HuH-7.5 (cell line): ENCODE results near the gene CUBN.
A peak's percentile ranks its signal among the peaks of the same experiment; 100 is the strongest.

ENCODE experiments used
- DNase-seq: peaks from one replicate; pipeline ENCODE4 v3.0.0; 2011; ENCODE audit warnings: low spot score

The CUBN gene

DNA sequence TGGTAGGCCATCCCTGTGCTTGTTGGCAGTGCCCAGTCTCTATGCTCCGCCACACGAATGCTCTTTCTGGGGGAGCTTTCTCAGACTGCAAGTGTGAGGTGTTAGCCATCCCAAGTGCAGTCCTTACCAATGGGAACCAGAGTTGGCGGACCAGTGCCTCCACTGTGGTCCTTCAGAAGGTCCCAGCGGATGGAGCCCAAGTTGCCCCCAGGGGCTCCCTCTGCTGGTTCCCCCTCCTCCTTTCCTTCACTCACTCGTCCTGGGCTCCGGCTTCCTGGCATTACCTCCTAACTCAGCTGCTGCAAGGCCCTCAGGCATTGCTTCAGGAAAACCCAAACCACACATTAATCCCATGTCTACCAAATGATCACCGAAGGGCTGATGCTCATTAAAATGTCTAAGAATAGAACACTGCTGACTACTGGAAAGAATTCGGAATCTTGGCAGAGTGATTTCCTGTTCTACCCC lies 139.8 kb downstream of the CUBN start:
- no peak for DNase-seq

- DNase-seq, result no peak
These were observed 140.7 kb downstream of the CUBN start for GRCh38 chr10:16988900-16989299.

GRCh38 chr10:16987976-16988610 lies 141.5 kb downstream of the CUBN start:
- DNase-seq, result no peak

DNA sequence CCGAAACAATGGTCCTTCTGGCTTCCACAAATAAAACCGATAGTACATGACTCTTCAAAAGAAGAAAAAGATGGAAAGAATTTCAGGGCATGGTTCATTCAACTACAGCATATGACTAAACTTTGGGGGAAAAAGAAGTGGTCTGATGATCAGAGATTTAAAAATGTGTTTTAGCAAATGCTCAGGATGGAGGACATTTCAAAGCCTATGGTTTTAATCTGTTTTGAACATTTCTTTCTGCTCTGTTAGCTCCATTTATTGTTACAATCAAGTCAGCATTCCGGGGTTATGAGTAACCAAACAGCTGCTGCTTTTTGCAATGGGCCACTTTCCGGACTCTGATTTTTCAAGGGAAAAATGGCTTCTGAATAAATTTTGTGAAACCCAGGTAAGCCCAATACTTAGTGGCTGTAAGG lies 142.4 kb downstream of the CUBN start:
- no peak for DNase-seq

DNA sequence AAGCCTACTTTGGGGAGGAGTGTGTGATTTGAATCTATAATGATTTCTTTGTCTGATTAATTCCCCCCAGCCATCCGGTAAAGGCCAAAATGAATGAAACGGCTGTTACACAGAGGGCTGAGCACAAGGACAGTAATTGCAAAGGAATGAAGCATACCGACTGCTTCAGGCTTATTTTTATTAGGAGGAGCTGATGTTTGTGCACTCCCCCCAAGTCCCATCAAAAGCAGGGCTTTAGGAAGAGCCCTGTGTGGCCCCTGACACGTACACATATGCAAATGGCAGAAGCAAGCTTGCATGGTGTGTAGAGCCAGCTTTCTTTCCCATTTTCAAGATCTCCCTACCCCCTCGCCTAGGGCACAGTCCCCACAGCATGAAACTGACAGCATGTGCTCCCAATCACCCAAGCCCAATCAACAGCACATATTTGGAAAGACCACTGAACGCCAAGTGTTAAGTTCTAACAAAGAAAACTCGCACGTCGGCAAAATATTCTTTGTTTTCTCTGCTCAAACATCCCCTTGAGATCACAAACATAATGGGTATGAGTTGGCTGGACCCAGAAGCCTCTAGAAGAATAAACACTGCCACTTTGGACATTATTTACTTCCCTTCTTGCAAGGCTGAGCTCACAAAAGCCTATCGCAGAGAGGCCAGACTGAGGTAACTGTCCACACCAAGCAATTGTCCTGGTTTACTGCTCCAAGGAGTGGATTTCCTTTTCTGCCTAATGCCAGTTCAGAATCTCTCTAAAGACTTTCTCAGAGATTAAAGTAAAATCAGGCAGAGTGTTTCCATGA lies 143.0 kb downstream of the CUBN start:
- no peak for DNase-seq

DNA sequence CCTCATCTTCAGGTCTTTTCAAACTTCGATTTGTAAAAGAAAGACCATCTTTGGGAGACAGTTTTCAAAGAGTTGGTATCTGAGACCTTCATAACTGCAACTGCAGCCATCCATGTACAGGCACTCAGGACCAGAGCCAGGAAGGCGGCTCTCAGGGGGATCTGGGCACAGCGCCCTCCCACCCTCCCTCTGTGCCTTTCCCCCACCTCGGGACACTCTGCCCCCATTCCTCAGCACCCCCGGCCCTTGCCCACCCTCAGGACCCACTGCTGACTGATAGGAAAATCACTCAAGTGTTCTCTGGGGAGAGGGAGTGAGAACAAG lies 143.6 kb downstream of the CUBN start:
- no peak for DNase-seq

GRCh38 chr10:16984242-16984641 lies 145.4 kb downstream of the CUBN start:
- DNase-seq, result no peak

- DNase-seq, result no peak
These were observed 152.8 kb downstream of the CUBN start for GRCh38 chr10:16976803-16977202.

DNA sequence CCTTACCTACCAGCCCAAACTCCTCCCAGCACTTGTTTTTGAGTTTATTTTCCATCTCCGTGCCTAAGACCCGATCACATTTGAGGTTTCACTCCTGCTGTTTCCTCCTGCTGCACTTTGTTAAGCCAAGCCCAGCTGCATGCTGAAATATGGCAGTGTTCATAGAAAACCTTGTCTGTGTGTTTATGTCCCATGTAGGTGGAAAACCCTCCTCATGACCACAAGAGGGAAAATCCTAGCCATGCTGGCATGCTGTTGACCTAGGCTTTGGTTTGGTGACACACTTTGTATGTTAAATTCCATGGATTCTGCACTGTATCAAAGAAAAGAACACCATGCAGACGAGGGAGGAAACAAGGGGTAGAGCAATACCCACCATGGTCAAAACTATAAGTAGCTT lies 154.4 kb downstream of the CUBN start:
- DNase-seq, result no peak

DNA sequence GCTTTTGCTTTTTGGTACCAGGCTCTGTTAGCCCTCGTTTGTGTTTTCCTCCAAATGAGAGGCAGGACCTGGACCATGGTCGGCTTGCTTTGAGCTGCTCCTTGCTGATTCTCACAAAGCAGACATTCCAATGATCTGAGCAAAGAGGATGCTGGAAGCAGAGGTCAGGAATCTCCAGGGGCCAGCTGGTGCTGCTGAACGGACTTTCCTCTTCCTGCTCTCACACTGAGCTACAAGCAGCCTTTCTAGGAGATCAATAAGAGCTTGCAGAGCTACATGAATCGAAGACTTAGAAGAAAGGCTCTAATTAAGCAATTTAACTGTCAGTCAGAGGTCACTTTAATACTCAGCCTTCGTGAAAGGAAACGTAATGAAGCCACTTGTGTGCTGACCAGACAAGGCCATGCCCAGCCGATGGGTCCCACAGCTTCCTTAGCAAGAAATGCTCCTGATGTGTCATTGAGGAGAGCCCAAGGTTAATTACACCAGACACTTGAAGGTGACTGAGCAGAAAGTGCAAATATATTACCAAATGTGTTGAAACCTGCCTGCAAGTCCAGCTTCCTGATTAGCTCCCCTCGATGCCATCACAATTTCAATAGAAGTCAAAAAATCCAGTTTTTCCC lies 161.1 kb downstream of the CUBN start:
- DNase-seq, result peak; percentile 23

- no peak for DNase-seq
These were observed 161.7 kb downstream of the CUBN start for GRCh38 chr10:16967866-16968415.

DNA sequence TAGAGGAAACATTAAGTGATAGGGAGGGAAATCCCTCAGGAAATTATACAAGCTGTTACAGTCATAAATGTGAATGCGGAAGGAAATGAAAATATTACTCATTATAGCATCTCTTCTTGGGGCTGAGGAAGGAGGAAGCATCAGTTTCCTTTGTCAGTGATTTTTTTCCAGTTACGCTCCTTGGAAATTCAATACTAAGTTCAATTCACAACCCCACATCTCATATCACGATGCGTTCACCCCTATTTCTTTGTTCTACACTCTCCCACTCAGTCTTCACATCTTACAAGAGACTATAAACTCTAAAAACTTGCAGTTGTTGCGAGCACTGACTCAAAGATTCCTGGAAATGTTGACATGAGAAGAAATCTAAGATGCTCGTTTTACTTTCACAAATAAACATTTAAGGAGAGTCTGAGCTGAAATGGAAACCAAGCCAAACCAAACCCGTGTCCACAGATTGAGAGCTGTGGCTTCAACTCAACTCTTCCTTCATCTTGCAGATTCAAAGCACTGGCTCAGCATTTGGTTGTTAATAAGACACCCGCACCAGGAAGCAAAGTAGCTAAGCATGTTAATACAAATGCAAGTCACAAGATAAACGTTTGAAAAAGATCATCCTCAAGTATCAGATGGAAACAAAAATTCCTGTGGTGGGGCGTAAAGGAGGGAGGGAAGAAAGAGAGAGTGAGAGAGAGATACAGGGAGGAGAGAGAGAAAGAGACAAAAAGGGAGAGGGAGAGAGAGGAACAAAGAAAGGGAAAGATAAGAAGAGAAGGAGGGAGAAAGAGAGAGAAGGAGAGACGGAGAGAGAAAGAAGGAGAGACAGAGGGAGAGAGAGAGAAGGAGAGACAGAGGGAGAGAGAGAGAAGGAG lies 162.4 kb downstream of the CUBN start:
- DNase-seq, result no peak

DNA sequence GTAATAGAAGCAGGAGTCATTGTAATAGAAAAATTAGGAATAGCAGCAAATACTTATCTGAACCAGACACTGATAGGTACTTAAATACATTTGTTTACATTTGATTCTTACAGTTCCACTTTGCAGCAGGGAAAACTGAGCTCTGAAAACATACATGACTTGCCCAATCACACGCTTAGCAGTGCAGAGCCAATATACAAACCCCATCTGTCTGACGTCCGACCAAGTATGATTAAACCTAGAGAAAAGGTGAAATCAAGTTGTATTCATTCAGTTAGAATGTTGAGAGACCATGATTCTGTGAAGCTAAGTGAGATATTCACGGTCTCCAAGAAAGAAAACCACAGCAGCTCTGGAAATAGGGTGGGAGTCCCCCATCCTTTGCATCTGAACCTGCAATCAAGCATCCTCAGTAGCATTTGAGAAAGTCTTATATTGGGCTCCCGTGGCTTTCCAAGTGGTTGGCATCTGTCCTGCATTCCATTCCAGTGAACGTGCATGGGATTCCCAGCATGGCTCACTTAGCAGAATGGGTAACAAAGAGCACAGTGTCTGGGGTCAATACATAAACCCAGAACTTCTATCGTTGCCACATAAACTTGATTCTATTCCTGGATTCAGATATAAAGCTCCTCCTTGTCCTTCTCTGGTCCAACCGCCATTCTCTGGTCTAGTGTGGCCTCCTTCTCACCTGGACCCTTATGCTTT lies 163.7 kb downstream of the CUBN start:
- no peak for DNase-seq

DNA sequence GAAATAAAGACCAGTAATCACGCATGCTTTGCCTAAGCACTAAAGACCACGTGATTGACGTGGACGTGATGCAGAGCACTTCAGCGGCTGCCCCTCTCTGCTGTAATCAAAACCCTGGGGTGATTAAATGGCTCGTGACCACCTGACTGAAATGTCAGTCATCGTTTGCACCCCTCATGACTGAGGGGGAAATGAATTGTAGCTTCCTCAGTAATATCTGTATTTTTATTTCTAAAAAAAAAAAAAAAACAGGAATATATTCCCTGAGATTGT lies 164.3 kb downstream of the CUBN start:
- DNase-seq, result no peak

DNA sequence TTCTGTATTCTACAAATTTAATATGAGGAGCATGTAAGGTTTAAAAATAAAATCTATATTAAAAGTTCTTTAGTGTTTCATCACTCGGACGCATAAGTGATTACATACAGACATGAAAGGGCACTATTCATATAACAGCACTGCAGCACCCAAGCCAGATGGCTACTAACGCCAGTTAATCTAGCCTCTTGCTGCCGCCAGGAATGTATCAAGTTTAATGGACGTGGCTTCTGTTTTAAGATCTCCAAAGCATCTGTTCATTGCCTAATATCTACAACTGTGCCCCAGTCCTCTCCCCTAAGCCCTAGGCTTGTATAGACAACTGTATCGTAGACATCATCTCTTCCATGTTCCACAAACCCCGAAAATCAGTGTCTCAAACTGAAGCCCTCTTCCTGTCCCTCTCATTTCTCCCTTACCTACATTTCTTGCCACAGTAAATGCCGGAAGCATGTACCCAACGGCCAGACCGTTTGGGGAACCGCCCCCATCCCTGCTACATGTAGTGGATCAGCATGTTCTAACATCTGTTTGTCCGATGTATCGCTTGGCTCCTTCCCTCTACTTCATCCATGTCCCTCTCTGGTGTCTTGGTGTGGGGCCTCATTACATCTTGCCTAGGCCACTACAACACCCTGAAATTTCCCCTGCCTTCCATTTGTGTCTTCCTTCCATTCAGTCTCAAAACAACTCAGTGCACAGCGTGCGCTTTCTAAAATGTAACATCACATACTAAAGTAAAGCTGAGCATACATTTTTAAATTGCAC lies 164.9 kb downstream of the CUBN start:
- no peak for DNase-seq

DNA sequence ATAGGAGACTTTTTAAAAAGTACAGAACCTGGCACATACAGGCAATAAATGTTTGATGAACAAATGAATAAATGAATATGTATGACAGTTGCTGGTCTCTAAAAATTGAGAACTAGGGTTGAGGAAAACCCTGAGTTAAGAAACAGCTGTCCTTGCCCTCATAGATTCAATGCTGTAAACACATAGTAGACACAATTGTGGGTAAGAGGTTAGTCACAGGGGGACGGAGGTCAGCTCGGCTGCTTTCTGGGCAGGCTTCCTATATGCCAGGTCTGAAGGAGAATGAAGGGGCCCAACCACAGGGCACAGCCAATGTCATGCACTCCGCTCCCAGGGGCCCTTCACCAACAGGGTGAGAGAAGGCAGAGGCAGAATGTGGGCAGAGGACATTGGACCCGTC lies 169.1 kb downstream of the CUBN start:
- DNase-seq, result no peak

DNA sequence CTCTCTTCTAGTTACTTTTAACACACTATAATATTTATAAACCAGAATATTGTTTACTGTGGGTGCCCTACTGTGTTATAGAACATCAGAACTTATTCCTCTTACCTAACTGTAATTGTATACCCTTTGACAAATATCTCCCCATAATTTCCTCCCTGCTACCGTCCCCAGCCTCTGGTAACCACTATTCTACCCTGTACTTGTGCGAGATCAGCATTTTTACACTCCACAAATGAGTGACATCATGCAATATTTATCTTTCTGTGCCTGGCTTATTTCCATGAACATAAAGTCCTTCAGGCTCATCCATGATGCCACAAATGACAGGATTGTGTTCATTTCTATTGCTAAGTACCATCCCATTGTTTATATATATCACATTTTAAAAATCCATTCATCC lies 172.6 kb downstream of the CUBN start:
- DNase-seq, result no peak

DNA sequence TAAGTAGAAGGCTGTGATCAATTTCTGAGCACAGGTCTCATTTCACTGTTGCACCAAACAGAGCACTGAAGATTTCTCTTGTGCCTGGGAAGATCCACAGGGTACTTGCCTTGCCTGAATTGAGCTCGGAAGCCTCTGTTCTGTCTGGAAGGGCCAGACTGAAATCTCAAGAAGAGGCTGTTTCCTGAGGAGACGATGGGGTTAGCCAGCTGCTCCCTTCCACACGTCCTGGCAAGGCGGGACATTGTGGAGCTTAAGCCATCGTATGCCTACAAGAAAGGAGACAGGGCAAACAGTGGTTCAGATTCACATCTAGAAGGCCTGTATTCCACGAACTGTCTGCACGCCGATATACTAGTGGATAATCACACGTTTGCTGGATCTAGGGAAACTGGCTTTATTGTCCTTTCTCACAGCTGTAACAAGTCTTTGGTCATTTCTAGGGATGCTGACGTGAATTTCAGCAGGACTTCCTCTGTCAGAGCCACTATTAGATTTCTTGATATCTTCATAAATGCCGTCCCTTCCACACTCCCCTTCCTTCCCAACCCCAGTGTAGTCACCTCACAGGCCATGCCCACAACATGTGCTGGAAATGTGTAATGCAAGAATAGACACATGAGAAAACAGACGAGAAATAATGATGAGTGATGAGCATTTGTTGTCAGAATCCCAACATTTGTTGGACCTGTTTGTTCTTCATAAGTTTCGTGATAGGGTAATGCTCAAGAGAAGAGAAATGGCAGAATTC lies 175.2 kb downstream of the CUBN start:
- no peak for DNase-seq

DNA sequence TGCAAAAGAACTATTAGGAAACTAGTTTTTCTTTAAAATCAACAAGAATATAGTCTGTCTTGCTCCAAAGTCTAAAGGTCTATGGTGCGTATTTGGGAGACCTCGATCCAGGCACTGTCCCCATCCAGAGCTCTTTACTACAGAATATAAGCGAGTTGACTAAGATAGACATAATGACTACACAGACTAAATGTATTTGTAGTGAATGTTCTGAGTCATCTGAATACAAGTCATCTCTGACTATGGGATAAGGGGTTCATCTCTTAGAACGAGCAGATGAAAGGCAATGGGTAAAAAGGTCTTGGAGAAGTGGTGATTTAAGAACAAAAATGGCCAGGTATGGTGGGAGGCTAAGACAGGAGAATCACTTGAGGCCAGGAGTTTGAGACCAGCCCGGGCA lies 176.3 kb downstream of the CUBN start:
- DNase-seq, result no peak

DNA sequence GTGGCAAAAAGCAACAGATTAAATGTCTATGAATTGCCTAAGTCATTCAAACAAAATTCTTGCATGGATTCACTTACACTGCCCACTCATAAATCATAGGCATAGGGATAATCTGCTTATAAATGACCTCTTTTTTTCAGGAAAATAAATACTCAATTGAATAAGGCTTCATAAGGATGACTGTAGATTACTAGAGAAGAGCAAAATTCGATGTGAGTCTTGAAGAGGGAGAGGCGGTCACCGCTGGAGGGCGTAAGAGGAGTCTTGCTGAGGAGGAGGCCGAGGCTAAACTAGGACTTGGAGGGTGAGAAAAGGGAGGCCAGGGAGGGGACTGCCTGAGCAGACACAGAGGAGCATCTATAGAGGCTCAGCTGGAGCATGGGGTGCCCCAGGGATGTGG lies 177.0 kb downstream of the CUBN start:
- no peak for DNase-seq
